ENCODE measurements around the gene HINFP. TPM values are rescaled to one million over a fixed set of nuclear protein-coding genes. Genes with fewer than 3 reads are reported as not detected.

The HINFP gene
- total RNA-seq, 2 donors from 2014 or later, result 43.8 to 44.8 TPM

GRCh38 chr11:119168471-119169281, 47.3 kb downstream of the HINFP start, which contains the start of gene NLRX1:
Gene NLRX1, plus strand, starts transcription at chr11:119168725. Its CDS starts 2,679 bp downstream, at chr11:119171404.
- Histone ChIP-seq H3K4me1 (ENCODE audit: control insufficient read depth, insufficient read depth, low read length) (no peaks in the 10 kb centered on the region), H3K27me3 (ENCODE audit: control insufficient read depth, insufficient read depth, low read length, poor library complexity, severe bottlenecking) (no peaks in the 10 kb centered on the region), H3K9ac (ENCODE audit: extremely low read depth, low read length, poor library complexity, severe bottlenecking) (peak within 1 kb of the TSS; percentile 93), H3K36me3 (ENCODE audit: control insufficient read depth, insufficient read depth, low read length) (no peaks in the 10 kb centered on the region), H3K27ac (ENCODE audit: low read depth, low read length) (peak within 1 kb of the TSS; percentile 70), H3K4me3 (ENCODE audit: low read length) (peak within 1 kb of the TSS; percentile 83), H3K9me3 (ENCODE audit: control insufficient read depth, low read length) (no peaks in the 10 kb centered on the region)
- Mint-ChIP-seq H3K27me3 (ENCODE audit: insufficient read depth) (no peaks in the 10 kb centered on the region), H3K4me3 (peak within 1 kb of the TSS; percentile 84), H3K27ac (peak within 1 kb of the TSS; percentile 99), H3K36me3 (ENCODE audit: low read depth) (no peaks in the 10 kb centered on the region), H3K4me1 (peaks cover 8% of the 10 kb centered on the region), H3K9me3 (no peaks in the 10 kb centered on the region)
- 3 to 4% methylated on average over 13 to 63 of the region's 63 CpGs for WGBS, 2 experiments (ENCODE audit: insufficient coverage in 1 of 2, insufficient read length in 1 of 2)
- peak; percentile 86 for TF ChIP-seq CTCF (conservative IDR thresholded peaks at IDR 0.05)
- peak; percentile 94 for DNase-seq

- 21% methylated on average over 12 to 15 of the region's 15 CpGs for WGBS, 2 experiments (ENCODE audit: insufficient coverage in 1 of 2, insufficient read length in 1 of 2)
- H3K4me1 ChIP-seq (ENCODE audit: control insufficient read depth, insufficient read depth, low read length), result no peaks in the 10 kb centered on the region
- Mint-ChIP-seq H3K4me1 (peaks cover 8% of the 10 kb centered on the region), H3K36me3 (ENCODE audit: low read depth) (no peaks in the 10 kb centered on the region), H3K27me3 (ENCODE audit: insufficient read depth) (no peaks in the 10 kb centered on the region), H3K9me3 (no peaks in the 10 kb centered on the region), H3K27ac (peak overlapping the region; percentile 99), H3K4me3 (peak overlapping the region; percentile 84)
- no peaks in the 10 kb centered on the region for H3K36me3 ChIP-seq (ENCODE audit: control insufficient read depth, insufficient read depth, low read length)
- H3K4me3 ChIP-seq (ENCODE audit: low read length), result peak overlapping the region; percentile 83
- peak overlapping the region; percentile 70 for H3K27ac ChIP-seq (ENCODE audit: low read depth, low read length)
- DNase-seq, result peak; percentile 92
- no peaks in the 10 kb centered on the region for H3K27me3 ChIP-seq (ENCODE audit: control insufficient read depth, insufficient read depth, low read length, poor library complexity, severe bottlenecking)
- peak overlapping the region; percentile 93 for H3K9ac ChIP-seq (ENCODE audit: extremely low read depth, low read length, poor library complexity, severe bottlenecking)
- H3K9me3 ChIP-seq (ENCODE audit: control insufficient read depth, low read length), result no peaks in the 10 kb centered on the region
- no peak for TF ChIP-seq CTCF (conservative IDR thresholded peaks at IDR 0.05)
These were observed 47.9 kb downstream of the HINFP start for GRCh38 chr11:119169282-119169719.

- WGBS, 2 experiments (ENCODE audit: insufficient coverage in 1 of 2, insufficient read length in 1 of 2), result 83 to 100% methylated on average over 1 to 2 of the region's 2 CpGs
- Histone ChIP-seq H3K27me3 (ENCODE audit: control insufficient read depth, insufficient read depth, low read length, poor library complexity, severe bottlenecking) (no peaks in the 10 kb centered on the region), H3K4me3 (ENCODE audit: low read length) (no peak overlapping the region), H3K27ac (ENCODE audit: low read depth, low read length) (no peak overlapping the region), H3K9ac (ENCODE audit: extremely low read depth, low read length, poor library complexity, severe bottlenecking) (no peak overlapping the region), H3K9me3 (ENCODE audit: control insufficient read depth, low read length) (no peaks in the 10 kb centered on the region), H3K4me1 (ENCODE audit: control insufficient read depth, insufficient read depth, low read length) (no peaks in the 10 kb centered on the region), H3K36me3 (ENCODE audit: control insufficient read depth, insufficient read depth, low read length) (no peaks in the 10 kb centered on the region)
- no peaks in the 10 kb centered on the region for H3K27me3 Mint-ChIP-seq (ENCODE audit: insufficient read depth)
- TF ChIP-seq CTCF (conservative IDR thresholded peaks at IDR 0.05), result no peak
- H3K4me3 Mint-ChIP-seq, result no peak overlapping the region
- peaks cover 9% of the 10 kb centered on the region for H3K36me3 Mint-ChIP-seq (ENCODE audit: low read depth)
- peaks cover 8% of the 10 kb centered on the region for H3K4me1 Mint-ChIP-seq
- DNase-seq, result no peak
- no peak overlapping the region for H3K27ac Mint-ChIP-seq
- no peaks in the 10 kb centered on the region for H3K9me3 Mint-ChIP-seq
These were observed 51.1 kb downstream of the HINFP start for GRCh38 chr11:119172513-119172912.
